COLO829 (cell line): ENCODE data around the gene CRELD1.
"Not testable (repeated sequence)": the region's sequence is repeated elsewhere in the genome, so short reads cannot be mapped to it uniquely, and the experiment has no call there.

ENCODE experiments used
- DNase-seq: peaks from one replicate; pipeline ENCODE4 v3.0.0; 2012; ENCODE audit warnings: low spot score

Gene CRELD1

DNA sequence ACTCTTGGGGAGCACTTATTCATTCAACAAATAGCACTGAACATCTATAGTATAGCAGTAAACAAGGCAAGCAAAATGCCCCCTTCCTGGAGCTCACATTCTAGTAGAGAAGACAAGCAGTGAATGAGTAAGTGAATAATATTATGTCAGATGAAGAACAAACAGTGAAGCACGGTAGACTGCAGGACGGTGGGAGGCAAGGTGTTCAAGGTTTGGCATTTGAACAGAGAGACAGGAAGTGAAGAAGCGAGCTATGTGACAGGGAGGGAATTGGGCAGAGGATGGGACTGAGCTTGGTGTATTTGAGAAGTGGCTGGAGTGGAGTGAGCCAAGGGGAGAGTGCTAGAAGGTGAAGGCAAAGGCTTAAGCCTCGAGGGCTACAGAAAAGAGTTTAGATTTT, 1.4 kb downstream of the CRELD1 start:
- no peak for DNase-seq

DNA sequence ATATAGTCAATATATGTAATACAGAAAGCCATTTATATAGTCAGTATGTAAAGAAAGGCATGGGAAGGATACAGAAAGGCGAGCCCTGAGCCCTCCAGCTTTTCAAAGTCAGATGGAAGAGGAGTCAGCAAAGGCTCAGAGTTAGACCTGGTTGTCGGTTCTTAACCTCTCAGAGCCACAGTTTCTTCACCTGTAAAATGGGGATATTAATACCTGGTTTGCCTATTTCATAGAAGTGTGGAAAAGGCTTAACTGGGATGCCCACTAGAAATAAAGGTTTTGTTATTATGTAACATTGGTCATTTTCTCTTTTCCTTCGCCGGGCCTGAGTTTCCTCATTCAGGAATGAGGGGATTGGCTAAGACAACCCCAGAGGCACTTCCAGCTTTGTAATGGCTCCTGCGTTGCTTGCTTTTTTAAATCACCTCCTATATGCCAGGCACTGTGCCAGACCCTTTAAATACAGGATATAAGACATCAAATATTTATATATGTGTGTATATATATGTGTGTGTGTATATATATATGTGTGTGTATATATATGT, 2.4 kb downstream of the CRELD1 start:
- DNase-seq: no peak

DNA sequence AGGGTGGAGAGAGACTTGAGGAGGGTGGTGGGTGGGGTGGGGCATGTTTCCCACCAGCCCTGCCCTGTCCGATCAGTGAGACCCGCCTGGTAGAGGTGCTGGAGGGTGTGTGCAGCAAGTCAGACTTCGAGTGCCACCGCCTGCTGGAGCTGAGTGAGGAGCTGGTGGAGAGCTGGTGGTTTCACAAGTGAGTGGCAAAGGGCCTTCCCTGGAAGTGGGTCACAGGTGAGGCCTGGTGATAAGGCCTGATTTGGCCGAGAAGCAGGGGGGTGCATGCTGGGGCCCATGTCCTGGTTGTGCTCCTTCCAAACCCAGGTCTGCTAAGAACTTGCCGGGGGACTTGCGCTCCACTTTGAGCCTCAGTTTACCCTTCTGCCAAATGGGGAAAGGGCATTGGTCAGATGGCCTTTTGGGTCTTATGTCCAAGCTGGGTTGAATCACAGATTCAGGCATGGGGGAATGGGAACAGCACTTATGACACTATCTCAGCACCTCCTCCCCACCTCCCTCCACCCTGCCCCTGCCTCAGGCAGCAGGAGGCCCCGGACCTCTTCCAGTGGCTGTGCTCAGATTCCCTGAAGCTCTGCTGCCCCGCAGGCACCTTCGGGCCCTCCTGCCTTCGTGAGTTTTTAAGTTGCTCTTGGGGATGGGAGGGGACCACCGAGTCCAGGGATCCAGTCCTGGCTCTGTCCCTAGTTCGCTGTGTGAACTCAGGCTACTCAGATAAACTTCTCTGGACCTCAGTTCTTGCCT, 4.0 kb downstream of the CRELD1 start:
- no peak for DNase-seq

DNA sequence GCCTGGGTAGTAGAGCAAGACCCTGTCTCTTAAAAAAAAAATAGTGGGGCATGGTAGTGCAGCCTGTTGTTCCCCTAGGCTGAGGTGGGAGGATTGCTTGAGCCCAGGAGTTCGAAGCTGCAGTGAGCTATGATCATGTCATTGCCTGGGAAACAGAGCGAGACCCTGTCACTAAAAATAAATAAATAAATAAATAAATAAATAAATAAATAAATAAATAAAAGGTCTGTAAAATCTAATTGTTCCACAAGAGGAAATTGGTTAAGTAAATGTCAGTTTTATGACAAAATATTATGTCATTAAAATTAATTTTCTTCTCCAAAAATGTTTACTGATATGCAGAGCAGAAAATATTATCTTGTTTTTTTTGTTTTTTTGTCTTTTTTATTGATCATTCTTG, 5.3 kb downstream of the CRELD1 start:
- no peak for DNase-seq

DNA sequence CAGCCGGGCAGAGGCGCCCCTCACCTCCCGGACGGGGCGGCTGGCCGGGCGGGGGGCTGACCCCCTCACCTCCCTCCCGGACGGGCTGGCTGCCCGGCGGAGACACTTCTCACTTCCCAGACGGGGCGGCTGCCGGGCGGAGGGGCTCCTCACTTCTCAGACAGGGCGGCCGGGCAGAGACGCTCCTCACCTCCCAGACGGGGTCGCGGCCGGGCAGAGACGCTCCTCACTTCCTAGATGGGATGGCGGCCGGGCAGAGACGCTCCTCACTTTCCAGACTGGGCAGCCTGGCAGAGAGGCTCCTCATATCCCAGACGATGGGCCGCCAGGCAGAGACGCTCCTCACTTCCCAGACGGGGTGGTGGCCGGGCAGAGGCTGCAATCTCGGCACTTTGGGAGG, 6.3 kb downstream of the CRELD1 start:
- DNase-seq: not testable (repeated sequence)

DNA sequence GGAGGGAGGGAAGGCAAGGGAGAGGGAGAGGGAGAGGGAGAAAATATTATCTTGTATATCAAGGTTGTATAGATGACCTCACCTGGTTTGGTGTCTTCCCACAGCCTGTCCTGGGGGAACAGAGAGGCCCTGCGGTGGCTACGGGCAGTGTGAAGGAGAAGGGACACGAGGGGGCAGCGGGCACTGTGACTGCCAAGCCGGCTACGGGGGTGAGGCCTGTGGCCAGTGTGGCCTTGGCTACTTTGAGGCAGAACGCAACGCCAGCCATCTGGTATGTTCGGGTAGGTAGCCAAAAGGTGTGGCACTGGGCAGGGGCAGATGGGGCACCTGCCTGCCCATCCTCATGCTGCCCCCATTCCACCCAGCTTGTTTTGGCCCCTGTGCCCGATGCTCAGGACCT, 7.1 kb downstream of the CRELD1 start:
- DNase-seq: no peak

DNA sequence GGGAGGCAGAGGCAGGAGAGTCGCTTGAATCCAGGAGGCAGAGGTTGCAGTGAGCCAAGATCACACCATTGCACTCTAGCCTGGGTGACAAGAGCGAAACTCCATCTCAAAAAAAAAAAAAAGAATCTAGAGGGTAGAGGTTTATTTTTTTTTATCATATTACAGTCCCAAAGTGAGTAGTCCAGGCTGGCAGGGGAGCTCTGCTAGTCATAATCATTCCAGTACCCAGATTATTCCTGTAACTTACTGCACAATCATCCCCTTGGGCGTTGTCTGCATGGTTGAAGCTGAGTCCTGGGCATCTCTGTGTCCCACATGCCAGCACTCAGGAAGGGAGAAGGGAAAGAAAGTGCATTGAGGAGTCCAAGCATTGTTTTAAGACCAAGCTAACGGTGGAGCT, 8.5 kb downstream of the CRELD1 start:
- no peak for DNase-seq

DNA sequence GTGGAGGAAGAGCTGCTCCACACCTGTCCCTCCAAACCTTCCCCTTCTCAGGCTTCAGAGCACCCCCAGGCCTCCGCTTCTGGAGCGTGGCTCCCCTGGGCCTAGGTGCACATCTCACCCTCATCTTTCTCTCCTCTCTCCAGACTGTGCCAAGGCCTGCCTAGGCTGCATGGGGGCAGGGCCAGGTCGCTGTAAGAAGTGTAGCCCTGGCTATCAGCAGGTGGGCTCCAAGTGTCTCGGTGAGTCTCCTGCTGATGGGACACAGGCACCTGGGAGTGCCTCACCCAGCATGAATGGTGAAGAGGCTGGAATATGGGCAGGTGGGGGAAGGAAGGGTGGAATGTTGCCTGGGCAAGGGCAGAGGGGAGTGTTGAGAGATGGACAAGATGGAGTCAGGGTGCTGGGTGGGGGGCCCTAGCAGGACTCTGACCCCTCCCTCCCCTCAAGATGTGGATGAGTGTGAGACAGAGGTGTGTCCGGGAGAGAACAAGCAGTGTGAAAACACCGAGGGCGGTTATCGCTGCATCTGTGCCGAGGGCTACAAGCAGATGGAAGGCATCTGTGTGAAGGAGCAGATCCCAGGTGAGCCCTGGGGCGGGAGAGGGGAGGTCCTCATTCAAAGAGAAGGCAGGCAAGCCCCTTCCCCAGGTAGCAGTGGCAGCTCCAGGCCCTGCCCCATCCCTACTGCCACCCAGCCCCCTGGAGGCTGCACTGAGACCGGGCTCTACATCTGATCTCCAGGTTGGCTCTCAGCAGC, 9.5 kb downstream of the CRELD1 start:
- DNase-seq: no peak

DNA sequence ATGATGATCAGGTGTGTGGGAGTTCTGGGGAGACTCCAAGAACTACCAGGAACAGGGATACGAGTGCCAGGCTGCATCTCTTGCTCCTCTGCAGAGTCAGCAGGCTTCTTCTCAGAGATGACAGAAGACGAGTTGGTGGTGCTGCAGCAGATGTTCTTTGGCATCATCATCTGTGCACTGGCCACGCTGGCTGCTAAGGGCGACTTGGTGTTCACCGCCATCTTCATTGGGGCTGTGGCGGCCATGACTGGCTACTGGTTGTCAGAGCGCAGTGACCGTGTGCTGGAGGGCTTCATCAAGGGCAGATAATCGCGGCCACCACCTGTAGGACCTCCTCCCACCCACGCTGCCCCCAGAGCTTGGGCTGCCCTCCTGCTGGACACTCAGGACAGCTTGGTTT, 10.6 kb downstream of the CRELD1 start:
- no peak for DNase-seq

DNA sequence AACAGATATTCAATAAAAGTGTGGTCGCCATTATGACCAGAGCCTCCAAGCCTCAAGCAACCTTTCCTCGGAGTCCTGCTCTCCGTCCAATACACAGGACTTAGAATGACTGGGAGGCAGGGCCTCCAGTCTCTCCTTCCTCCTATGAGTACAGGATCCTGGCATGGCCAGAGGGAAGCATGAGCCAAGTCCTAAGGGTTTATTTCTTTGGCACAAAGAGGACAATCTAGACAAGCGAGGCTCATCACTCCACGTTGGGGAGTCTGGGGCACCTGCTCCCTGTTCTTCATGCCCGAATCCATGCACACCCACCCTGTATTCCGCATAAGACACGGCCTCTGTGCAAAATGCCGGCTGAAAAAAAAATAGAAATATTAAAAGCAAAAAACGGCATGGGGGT, 11.7 kb downstream of the CRELD1 start:
- no peak for DNase-seq

DNA sequence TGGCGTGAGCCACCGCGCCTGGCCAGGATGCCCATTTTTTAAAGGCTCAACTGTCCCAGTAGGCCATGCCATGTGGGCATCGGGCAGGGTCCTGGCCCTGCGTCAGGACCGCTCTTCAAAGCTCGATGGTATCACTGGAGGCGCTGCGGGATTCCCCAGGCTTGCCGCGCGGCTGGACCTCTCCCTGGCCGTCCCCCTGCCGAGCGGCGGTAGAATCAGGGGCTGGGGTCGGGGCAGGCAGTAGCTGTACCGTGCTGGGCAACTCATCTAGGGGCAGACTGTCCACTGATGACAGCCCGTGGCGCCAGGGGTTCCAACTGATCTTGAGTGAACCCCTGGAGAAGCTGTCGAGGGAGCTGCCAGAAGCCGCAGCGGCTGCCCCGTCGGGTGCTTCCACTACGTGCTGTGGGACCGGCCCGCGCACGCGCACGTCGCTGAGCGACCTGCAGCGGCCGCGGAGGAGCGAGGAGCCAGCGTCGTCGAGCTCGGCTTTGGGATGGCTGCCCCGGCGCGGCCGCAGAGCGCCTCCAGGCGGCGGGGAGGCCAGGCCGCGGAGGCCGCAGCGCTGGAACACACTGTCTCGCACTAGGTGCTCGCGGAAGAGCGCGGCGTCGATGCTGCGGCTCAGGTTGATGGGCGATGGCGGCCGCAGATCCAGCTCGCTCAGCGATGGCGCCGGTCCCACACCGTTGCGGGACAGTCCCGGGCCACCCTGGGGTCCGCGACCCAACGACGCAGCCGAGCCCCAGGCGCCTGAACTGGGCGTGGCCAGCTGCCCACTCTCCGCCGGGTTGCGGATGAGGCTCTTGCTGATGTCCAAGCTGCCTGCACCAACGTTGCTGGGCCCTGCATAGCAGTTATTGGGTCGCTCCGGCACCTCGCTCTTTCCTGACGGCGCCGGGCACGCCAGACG, 12.7 kb downstream of the CRELD1 start:
- DNase-seq: peak; percentile 47

DNA sequence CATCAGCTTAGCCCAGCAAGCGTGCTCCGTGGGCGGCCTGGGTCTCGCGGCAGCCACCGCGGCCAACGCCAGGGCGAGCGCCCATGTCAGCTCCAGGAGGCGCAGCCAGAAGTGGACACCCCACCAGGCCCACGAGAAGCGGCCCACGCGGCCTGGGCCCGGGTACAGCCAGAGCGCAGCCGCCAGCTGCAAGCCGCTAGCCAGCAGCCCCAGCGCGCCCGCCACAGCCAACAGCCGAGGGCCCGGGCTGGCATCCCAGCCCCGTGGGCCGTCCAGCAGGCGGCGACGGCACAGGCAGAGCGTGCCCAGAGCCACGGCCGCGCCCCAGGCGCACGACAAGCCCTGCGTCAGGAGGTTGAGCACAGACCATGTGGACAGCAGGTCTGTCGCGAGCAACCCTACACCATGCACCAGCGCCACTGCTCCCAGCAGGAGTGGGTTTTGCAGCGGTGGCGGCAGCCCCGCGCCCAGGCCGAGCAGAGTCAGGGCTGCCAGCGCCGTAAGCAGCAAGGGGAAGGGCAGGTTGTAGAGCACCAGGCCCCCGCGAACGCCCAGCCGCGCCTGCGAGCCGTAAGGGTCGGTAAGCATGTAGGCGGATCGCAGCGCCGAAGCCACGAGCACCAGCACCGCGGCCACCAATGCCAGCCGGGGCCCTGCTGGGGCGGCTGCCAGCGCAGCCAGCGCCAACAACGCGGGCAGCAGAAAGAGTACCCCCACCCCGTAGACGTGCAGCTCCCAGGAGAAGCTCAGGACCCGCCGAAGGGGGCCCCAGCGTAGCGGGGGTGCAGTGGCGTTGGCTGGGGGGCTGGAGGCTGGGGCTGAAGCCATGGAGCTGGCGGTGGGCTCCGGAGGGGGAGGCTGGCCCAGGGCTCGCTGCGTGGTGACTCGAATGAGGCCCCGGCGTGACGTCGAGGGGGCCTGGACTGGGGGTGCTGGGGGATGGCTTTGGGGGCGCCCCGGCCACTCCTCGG, 13.7 kb downstream of the CRELD1 start:
- peak; percentile 13 for DNase-seq

DNA sequence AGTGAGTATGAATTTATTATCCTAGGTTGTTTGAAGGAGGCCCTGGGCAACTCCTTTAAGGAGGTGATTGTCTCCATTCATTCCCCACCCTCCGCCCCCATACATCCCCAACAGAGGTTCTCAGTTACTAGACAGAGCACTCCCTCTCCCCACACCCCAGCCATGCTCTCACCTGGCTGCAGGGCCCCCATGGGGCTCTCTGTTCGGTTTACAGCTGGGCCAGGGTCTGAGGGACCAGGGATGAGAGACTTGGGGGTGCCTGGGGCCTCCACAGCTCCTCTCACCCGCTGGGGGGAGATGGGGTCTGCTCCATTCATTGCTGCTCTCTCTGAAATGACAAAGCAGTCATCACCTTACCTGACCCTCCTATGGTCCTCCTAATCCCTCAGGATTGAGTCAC, 15.0 kb downstream of the CRELD1 start:
- no peak for DNase-seq

DNA sequence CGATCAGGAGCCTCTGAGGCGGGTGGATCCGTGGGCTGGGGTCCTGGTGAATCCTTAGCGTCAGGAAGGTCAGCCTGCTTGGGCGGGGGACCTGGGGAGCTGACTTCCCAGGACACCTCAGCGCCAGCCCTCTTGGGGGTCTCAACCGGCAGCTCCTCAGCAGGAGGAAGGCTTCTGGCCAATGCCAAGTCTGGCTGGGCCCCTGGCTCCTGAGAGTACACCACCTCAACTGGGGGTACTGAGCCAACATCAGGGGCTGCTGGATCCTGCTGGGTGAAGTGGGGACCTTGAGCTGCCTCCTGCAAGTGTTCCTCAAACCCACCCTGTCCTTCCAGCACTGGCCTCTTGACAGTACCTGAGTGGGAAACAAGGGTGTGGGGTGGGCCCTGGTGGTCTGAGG, 15.5 kb downstream of the CRELD1 start:
- DNase-seq: no peak

DNA sequence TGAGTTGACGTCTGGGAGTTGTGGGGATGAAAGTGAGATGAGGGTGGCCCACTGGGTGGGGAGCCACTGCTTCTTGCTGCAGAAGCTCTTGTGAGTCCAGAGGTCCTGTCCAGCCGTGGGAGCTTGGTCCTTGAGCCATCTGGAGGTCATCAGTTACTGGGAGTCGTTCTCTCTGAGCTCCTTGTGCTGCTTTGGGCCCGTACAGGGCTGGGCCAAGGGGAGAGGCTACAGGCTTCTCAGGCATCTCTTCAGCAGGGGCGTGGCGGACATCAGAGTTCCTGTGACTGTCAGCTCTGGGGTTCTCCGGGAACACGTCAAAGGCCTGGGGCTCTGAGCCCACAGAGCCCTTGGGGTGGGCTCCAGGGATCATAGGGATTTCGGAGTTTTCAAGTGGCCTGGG, 16.0 kb downstream of the CRELD1 start:
- no peak for DNase-seq

DNA sequence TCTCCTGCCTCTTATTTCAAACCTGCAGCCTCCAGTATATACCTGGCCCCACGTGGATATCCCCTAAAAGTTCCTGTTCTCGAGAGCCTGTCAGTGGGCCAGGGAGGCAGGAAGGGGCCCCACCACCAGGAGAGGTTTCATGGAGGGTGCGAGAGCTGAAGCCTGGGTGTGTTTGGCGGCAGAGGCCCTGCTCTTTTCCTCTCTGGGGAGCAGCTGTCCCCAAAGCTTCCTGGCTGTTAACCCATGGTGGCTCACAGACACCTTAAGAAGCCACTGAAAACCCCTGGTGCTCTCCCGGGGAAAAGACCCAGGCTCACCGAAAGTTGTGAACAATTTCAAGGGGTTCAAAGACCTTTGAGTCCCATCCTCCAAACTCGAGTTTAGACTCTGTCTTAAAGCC, 17.5 kb downstream of the CRELD1 start:
- DNase-seq: no peak

DNA sequence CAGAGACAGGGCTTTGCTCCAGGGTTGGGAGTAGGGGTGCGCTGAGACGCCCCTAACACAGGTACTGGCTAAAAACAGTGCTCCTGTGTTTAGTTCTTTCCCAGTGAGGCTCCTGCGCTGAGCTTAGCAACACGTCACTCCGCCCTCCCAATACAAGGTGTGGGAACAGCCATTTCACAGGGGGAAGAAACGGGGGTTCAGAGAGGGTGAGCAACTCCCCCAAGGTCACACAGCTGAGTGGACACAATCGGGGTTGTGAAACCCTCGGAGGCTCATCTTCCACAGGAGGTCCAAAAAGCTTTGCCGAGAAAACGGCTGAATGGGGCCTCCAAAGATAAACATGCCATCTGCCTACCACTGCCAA, 17.9 kb downstream of the CRELD1 start:
- no peak for DNase-seq

DNA sequence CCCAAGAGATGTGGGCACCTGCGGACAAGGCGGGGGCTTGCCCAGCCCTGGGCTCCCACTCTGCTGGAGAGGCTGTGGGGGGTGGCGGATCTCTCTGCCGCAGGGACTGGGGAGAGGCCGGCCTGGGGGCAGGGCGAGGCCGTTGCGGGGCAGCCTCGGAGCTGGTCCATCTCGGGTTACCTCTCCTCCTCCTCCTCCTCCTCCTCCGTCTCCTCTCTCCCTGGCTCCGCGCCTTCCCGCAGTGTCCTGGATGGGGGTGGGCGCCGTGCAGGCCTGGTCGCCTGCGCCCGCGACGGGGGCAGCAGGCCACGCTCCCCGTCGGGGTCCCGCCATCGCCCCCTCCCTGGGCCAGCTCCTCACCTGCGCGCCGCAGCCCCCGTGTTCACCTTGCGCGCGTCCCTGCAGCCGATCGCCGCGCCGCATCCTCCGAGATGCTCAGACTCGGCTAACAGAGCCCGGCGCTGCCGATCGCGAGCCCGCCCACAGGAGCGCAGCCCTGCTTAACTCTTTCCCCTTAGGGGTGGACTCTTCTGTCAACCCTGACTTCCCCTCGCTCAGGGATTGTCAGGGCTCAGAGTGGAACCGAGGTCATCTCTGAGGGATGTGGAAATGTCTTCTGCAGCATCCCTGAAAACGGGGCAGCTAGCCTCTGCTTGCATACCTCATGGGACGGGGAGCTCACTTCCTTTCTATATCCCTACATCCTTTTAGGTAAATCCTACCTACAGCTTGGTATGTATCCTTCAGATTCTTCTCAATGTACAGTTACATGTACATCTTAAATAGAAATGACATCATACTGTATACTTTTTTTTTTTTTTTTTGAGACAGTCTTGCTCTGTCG, 18.6 kb downstream of the CRELD1 start, which contains the start of gene PRRT3:
PRRT3 (minus strand) TSS at position 447 of the 844 bp plus-strand sequence. CDS start 2,293 bp downstream, outside the sequence.
- no peak for DNase-seq

DNA sequence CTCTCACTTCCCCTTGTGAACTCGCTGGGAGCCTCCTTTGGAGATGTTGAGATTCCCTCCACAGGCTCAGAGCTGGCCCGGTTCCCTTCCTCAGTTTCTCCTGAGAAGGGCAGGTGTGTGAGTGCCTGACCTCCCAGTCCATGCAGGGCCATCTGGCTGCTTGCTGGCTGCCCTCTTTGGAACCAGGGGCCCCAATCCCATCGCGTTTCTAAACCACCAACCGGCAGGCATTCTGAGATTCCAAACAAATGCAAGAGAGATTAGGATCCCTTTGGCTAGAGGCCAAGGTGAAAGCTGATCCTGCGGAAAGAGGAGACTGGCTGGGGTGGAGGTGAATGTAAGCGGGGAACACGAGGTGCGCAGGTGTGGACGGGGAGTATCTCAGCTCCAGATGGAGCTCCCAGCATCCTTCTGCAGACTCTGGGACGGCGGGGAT, 21.5 kb downstream of the CRELD1 start:
- DNase-seq: no peak
